Measurements from ENCODE around the gene LIN54. TPM values are rescaled to one million over a fixed set of nuclear protein-coding genes. Genes with fewer than 3 reads are reported as not detected.
"Not testable (repeated sequence)": the region's sequence is repeated elsewhere in the genome, so short reads cannot be mapped to it uniquely, and the experiment has no call there.

LIN54 gene
- total and polyA plus RNA-seq, 10 donors, result 2.0 to 15.3 (median 12.5) TPM

GRCh38 chr4:83043801-83044407 is 33.3 kb upstream of the LIN54 start:
- WGBS, 5 donors, result 91 to 97% (median 94%) methylated on average over 14 of the region's 14 CpGs
- H3K9me3 ChIP-seq, result no peaks in the 10 kb centered on the region
- peaks cover 0 to 40% (median 2%) of the 10 kb centered on the region in 6 donors for H3K36me3 ChIP-seq
- intact Hi-C loops (cut with DNase I; ENCODE audit: low total_unique reads), result no loop called here
- H3K4me3 ChIP-seq, result no peak overlapping the region
- TF ChIP-seq CTCF (IDR thresholded peaks at IDR 0.05 in 8 of 11, conservative IDR thresholded peaks at IDR 0.05 in 3 of 11) (no peak), POLR2AphosphoS5 (IDR thresholded peaks at IDR 0.05) (no peak), POLR2A (IDR thresholded peaks at IDR 0.05) (no peak)
- DNase-seq, result no peak
- no peak overlapping the region for H3K27ac ChIP-seq
- H3K4me1 ChIP-seq, result peaks cover 0 to 42% (median 9%) of the 10 kb centered on the region in 6 donors
- no peaks in the 10 kb centered on the region for H3K27me3 ChIP-seq (replicated peaks in 1 of 7)

- peaks cover 0 to 48% (median 12%) of the 10 kb centered on the region in 6 donors for H3K4me1 ChIP-seq
- H3K27ac ChIP-seq; H3K27me3 ChIP-seq (replicated peaks in 1 of 7); H3K9me3 ChIP-seq; intact Hi-C loops (cut with DNase I; ENCODE audit: low total_unique reads); DNase-seq; H3K4me3 ChIP-seq: not testable (repeated sequence)
- WGBS, 5 donors, result 88 to 97% (median 94%) methylated on average over 2 of the region's 2 CpGs
- H3K36me3 ChIP-seq, result peaks cover 0 to 35% (median 2%) of the 10 kb centered on the region in 6 donors
Measured at GRCh38 chr4:83043157-83043556, 32.5 kb upstream of the LIN54 start.

GRCh38 chr4:83040269-83040668 is 29.6 kb upstream of the LIN54 start:
- intact Hi-C loops (cut with DNase I; ENCODE audit: low total_unique reads), result no loop called here
- DNase-seq, result no peak
- TF ChIP-seq POLR2A (IDR thresholded peaks at IDR 0.05), result no peak
- no peak for TF ChIP-seq CTCF (IDR thresholded peaks at IDR 0.05 in 8 of 11, conservative IDR thresholded peaks at IDR 0.05 in 3 of 11)
- TF ChIP-seq POLR2AphosphoS5 (IDR thresholded peaks at IDR 0.05), result no peak

GRCh38 chr4:83036991-83037665 is 26.5 kb upstream of the LIN54 start:
- H3K4me1 ChIP-seq, result peaks cover 14 to 46% (median 31%) of the 10 kb centered on the region in 6 donors
- no peak overlapping the region for H3K4me3 ChIP-seq
- no peaks in the 10 kb centered on the region for H3K9me3 ChIP-seq
- WGBS, 5 donors, result 69 to 84% (median 74%) methylated on average over 5 of the region's 5 CpGs
- intact Hi-C loops (cut with DNase I; ENCODE audit: low total_unique reads), result no loop called here
- H3K36me3 ChIP-seq, result peaks cover 0 to 10% (median 1%) of the 10 kb centered on the region in 6 donors
- TF ChIP-seq CTCF (IDR thresholded peaks at IDR 0.05 in 8 of 11, conservative IDR thresholded peaks at IDR 0.05 in 3 of 11) (no peak), POLR2A (IDR thresholded peaks at IDR 0.05) (no peak)
- H3K27ac ChIP-seq, result no peak overlapping the region
- no peaks in the 10 kb centered on the region for H3K27me3 ChIP-seq (replicated peaks in 1 of 7)
- no peak for DNase-seq

More at GRCh38 chr4:83040269-83040668, 29.6 kb upstream of the LIN54 start:
- WGBS, 5 donors, result 91 to 95% (median 93%) methylated on average over 3 of the region's 3 CpGs
- H3K27ac ChIP-seq, result no peak overlapping the region
- no peaks in the 10 kb centered on the region for H3K9me3 ChIP-seq
- H3K4me1 ChIP-seq, result peaks cover 14 to 56% (median 33%) of the 10 kb centered on the region in 6 donors
- peaks cover 0 to 14% (median 2%) of the 10 kb centered on the region in 6 donors for H3K36me3 ChIP-seq
- H3K4me3 ChIP-seq, result no peak overlapping the region
- H3K27me3 ChIP-seq (replicated peaks in 1 of 7), result no peaks in the 10 kb centered on the region

All from spleen (tissue), 11 donors.